Duodenal mucosa (tissue), 2 donors: Measurements from ENCODE around the gene RPL10.

Source experiments
- H3K27ac ChIP-seq: one replicate; pipeline ENCODE4 v1.7.0; 2013; ENCODE audit warnings: low read depth, low read length
- H3K27me3 ChIP-seq, 2 donors: one replicate each; pipeline ENCODE4 v1.7.0; 2013; ENCODE audit warnings: low read length in 2 of 2, control low read depth in 1 of 2; ENCODE audit not compliant: insufficient read depth in 2 of 2, control insufficient read depth in 1 of 2
- H3K36me3 ChIP-seq, 2 donors: one replicate each; pipeline ENCODE4 v1.7.0; 2013; ENCODE audit warnings: low read length in 2 of 2, control low read depth in 1 of 2; ENCODE audit not compliant: insufficient read depth in 2 of 2, control insufficient read depth in 1 of 2
- H3K4me1 ChIP-seq, 2 donors: one replicate each; pipeline ENCODE4 v1.7.0; 2013; ENCODE audit warnings: low read length in 2 of 2, control low read depth in 1 of 2; ENCODE audit not compliant: insufficient read depth in 2 of 2, control insufficient read depth in 1 of 2
- H3K4me3 ChIP-seq, 2 donors: one replicate each; pipeline ENCODE4 v1.7.0; 2013; ENCODE audit warnings: low read length in 2 of 2, low read depth in 1 of 2
- H3K9ac ChIP-seq, 2 donors: one replicate each; pipeline ENCODE4 v1.7.0; 2013; ENCODE audit warnings: low read length in 2 of 2, low read depth in 1 of 2
- H3K9me3 ChIP-seq, 2 donors: one replicate each; pipeline ENCODE4 v1.7.0; 2013; ENCODE audit warnings: low read length in 2 of 2, control low read depth in 1 of 2; ENCODE audit not compliant: control insufficient read depth in 1 of 2

The RPL10 gene

GRCh38 chrX:154362085-154362742 is 36.0 kb upstream of the RPL10 start:
- Histone ChIP-seq H3K9me3 (no peaks in the 10 kb centered on the region), H3K36me3 (peaks cover 11 to 53% of the 10 kb centered on the region in 2 donors), H3K27ac (no peak overlapping the region), H3K9ac (no peak overlapping the region), H3K4me3 (no peak overlapping the region), H3K4me1 (no peaks in the 10 kb centered on the region), H3K27me3 (no peaks in the 10 kb centered on the region)

- H3K27ac ChIP-seq = no peak overlapping the region
- H3K9ac ChIP-seq = no peak overlapping the region
- H3K4me3 ChIP-seq = no peak overlapping the region
- H3K4me1 ChIP-seq = peaks cover 0 to 7% of the 10 kb centered on the region in 2 donors
- peaks cover 8 to 42% of the 10 kb centered on the region in 2 donors for H3K36me3 ChIP-seq
- no peaks in the 10 kb centered on the region for H3K27me3 ChIP-seq
- no peaks in the 10 kb centered on the region for H3K9me3 ChIP-seq
Observed at GRCh38 chrX:154363706-154364439, 34.3 kb upstream of the RPL10 start.

- no peak overlapping the region for H3K4me3 ChIP-seq
- H3K36me3 ChIP-seq = peaks cover 6 to 37% of the 10 kb centered on the region in 2 donors
- H3K9ac ChIP-seq = no peak overlapping the region
- H3K4me1 ChIP-seq = peaks cover 0 to 9% of the 10 kb centered on the region in 2 donors
- no peaks in the 10 kb centered on the region for H3K27me3 ChIP-seq
- H3K27ac ChIP-seq = no peak overlapping the region
- no peaks in the 10 kb centered on the region for H3K9me3 ChIP-seq
Observed at GRCh38 chrX:154365052-154365600, 33.1 kb upstream of the RPL10 start.

- peaks cover 6 to 36% of the 10 kb centered on the region in 2 donors for H3K36me3 ChIP-seq
- no peak overlapping the region for H3K27ac ChIP-seq
- no peak overlapping the region for H3K9ac ChIP-seq
- no peaks in the 10 kb centered on the region for H3K9me3 ChIP-seq
- no peak overlapping the region for H3K4me3 ChIP-seq
- no peaks in the 10 kb centered on the region for H3K27me3 ChIP-seq
- H3K4me1 ChIP-seq = peaks cover 0 to 12% of the 10 kb centered on the region in 2 donors
Observed at GRCh38 chrX:154365997-154366665, 32.0 kb upstream of the RPL10 start.

- Histone ChIP-seq H3K4me1 (peaks cover 0 to 12% of the 10 kb centered on the region in 2 donors), H3K27ac (no peak overlapping the region), H3K9me3 (no peaks in the 10 kb centered on the region), H3K9ac (no peak overlapping the region), H3K36me3 (peaks cover 1 to 30% of the 10 kb centered on the region in 2 donors), H3K4me3 (no peak overlapping the region), H3K27me3 (no peaks in the 10 kb centered on the region)
Observed at GRCh38 chrX:154366666-154367055, 31.5 kb upstream of the RPL10 start.

- no peaks in the 10 kb centered on the region for H3K27me3 ChIP-seq
- peak overlapping the region; percentile 70 for H3K27ac ChIP-seq
- peaks cover 0 to 21% of the 10 kb centered on the region in 2 donors for H3K36me3 ChIP-seq
- H3K4me3 ChIP-seq = no peak overlapping the region
- no peak overlapping the region for H3K9ac ChIP-seq
- no peaks in the 10 kb centered on the region for H3K9me3 ChIP-seq
- H3K4me1 ChIP-seq = peaks cover 0 to 12% of the 10 kb centered on the region in 2 donors
Observed at GRCh38 chrX:154367474-154368308, 30.5 kb upstream of the RPL10 start.

GRCh38 chrX:154368630-154369448 is 29.3 kb upstream of the RPL10 start:
- Histone ChIP-seq H3K27me3 (no peaks in the 10 kb centered on the region), H3K4me1 (peaks cover 3 to 18% of the 10 kb centered on the region in 2 donors), H3K9ac (peak overlapping the region; percentile 38 to 56), H3K4me3 (peak overlapping the region; percentile 50 to 52), H3K36me3 (peaks cover 0 to 14% of the 10 kb centered on the region in 2 donors), H3K9me3 (no peaks in the 10 kb centered on the region), H3K27ac (peak overlapping the region; percentile 70)

- H3K9ac ChIP-seq = peak overlapping the region; percentile 56 to 60
- peaks cover 0 to 10% of the 10 kb centered on the region in 2 donors for H3K36me3 ChIP-seq
- peaks cover 7 to 22% of the 10 kb centered on the region in 2 donors for H3K4me1 ChIP-seq
- H3K4me3 ChIP-seq = peak overlapping the region; percentile 61 to 73
- peak overlapping the region; percentile 70 for H3K27ac ChIP-seq
- no peaks in the 10 kb centered on the region for H3K9me3 ChIP-seq
- no peaks in the 10 kb centered on the region for H3K27me3 ChIP-seq
Observed at GRCh38 chrX:154369449-154370299, 28.5 kb upstream of the RPL10 start.
